ENCODE measurements around the gene CLDN9.
A peak's percentile ranks its signal among the peaks of the same experiment; 100 is the strongest.

The CLDN9 gene

GRCh38 chr16:3007059-3007956, 5.4 kb upstream of the CLDN9 start:
- no peak for TF ChIP-seq POLR2A (IDR thresholded peaks at IDR 0.05; ENCODE audit: low read depth, low read length)
- TF ChIP-seq TAF1 (IDR thresholded peaks at IDR 0.05; ENCODE audit: low read depth, low read length) = no peak
- TF ChIP-seq PAX5 (IDR thresholded peaks at IDR 0.05; ENCODE audit: insufficient read depth, low read length, severe bottlenecking) = no peak
- no peak for TF ChIP-seq POLR2AphosphoS5 (IDR thresholded peaks at IDR 0.05; ENCODE audit: low read depth, low read length)
- no peak for TF ChIP-seq POU2F2 (IDR thresholded peaks at IDR 0.05; ENCODE audit: low read depth, low read length)
- no peak for TF ChIP-seq SPI1 (IDR thresholded peaks at IDR 0.05; ENCODE audit: low read depth, low read length)
- DNase-seq (ENCODE audit: insufficient read length, low spot score) (no peak), FAIRE-seq (peak; percentile 74)

DNA sequence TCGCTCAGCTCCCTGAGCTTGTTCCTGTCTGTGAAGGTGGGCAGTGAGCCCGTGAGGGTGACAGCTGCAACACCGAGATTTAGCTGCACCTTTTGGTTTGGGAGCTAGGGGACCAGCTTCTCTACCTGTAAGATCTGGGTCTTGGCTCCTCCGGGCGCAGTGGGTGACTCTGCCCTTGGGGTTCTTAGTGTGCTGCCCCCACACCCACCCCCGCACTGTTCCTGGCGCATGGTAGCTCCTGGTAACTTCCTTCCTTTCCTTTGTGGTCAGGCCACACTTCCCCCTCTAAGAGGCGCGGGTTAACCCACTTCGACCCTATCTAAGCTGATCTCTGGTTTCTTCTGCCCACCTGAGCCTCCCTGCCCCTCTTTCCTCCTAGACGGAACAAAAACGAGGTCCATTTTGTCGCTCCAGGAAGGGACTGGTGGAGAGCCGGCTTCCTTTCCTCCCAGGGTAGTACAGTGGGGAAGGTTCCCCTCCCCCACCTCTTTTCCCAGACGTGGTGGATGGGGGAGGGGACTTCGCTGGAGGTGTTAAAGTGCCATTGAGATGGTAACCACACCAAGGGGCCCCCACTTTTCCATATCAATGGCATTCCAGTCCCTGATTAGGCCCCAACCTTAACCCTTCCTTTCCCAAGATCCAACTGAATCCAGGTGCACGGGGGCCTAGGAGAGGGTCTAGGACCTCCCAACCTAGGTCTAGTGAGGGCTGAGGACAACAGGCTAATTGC, 4.6 kb upstream of the CLDN9 start:
- TF ChIP-seq PAX5 (IDR thresholded peaks at IDR 0.05; ENCODE audit: insufficient read depth, low read length, severe bottlenecking) = no peak
- TF ChIP-seq POLR2A (IDR thresholded peaks at IDR 0.05; ENCODE audit: low read depth, low read length) = no peak
- TF ChIP-seq TAF1 (IDR thresholded peaks at IDR 0.05; ENCODE audit: low read depth, low read length) = no peak
- no peak for TF ChIP-seq SPI1 (IDR thresholded peaks at IDR 0.05; ENCODE audit: low read depth, low read length)
- no peak for TF ChIP-seq POU2F2 (IDR thresholded peaks at IDR 0.05; ENCODE audit: low read depth, low read length)
- no peak for TF ChIP-seq POLR2AphosphoS5 (IDR thresholded peaks at IDR 0.05; ENCODE audit: low read depth, low read length)
- peak; percentile 43 for FAIRE-seq
- DNase-seq (ENCODE audit: insufficient read length, low spot score) = no peak

DNA sequence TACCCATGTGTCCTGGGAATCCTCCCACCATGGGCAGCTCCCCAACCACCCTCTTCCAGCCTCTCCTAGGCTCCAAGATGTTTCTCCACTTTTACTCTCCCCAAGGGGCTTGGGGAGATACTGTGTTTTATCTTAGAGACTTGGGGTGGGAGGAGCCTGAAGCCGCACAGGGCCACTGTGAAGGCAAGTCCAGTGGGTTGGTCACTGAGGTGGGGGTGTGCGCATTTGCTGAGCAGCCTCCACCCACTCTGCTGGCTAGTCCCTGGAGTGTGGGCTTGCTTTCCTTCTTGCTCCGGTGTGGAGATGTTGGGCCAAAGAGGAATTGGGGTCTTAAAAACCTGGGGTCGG, 4.1 kb upstream of the CLDN9 start:
- TF ChIP-seq POU2F2 (IDR thresholded peaks at IDR 0.05; ENCODE audit: low read depth, low read length) = no peak
- TF ChIP-seq POLR2A (IDR thresholded peaks at IDR 0.05; ENCODE audit: low read depth, low read length) = no peak
- no peak for TF ChIP-seq SPI1 (IDR thresholded peaks at IDR 0.05; ENCODE audit: low read depth, low read length)
- TF ChIP-seq POLR2AphosphoS5 (IDR thresholded peaks at IDR 0.05; ENCODE audit: low read depth, low read length) = no peak
- TF ChIP-seq PAX5 (IDR thresholded peaks at IDR 0.05; ENCODE audit: insufficient read depth, low read length, severe bottlenecking) = no peak
- TF ChIP-seq TAF1 (IDR thresholded peaks at IDR 0.05; ENCODE audit: low read depth, low read length) = no peak
- DNase-seq (ENCODE audit: insufficient read length, low spot score) = no peak
- no peak for FAIRE-seq

DNA sequence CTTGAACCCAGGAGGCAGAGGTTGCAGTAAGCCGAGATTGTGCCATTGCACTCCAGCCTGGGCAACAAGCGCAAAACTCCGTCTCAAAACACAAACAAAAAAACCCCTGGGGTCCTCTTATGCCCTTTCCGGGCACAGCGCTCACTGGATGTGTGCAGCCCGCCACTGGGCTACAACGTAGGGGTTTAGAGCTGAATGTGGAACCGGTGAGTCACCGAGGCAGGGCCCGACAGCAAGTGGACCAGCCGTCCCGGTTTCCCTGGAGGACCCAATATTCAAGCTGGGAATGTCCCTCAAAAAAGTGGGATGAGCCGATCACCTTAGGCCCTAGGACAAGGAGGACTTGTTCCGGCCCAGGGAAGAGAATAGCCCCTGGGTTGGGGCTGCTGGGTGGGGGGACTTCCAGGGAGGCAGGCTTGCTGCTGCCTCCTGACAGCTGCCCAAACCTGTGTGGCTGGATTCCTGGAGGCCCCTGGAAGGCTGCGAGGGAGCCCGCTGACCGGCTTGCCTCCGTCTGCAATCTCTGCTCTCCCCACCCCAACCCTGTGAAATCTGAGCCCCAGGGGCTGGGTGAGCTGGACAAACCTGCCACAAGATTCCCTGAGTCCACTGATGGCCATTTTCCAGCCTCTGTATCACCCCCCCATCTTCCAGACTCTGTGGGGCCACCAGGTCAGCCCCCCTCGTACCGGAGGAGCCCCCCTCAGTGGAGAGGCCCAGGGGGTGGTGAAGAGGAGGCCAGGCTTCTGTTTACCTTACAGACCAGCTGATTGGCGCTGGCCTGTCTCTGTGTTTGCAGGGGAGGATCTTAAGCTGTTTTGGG, 2.9 kb upstream of the CLDN9 start:
- no peak for TF ChIP-seq POLR2A (IDR thresholded peaks at IDR 0.05; ENCODE audit: low read depth, low read length)
- TF ChIP-seq POLR2AphosphoS5 (IDR thresholded peaks at IDR 0.05; ENCODE audit: low read depth, low read length) = no peak
- no peak for TF ChIP-seq POU2F2 (IDR thresholded peaks at IDR 0.05; ENCODE audit: low read depth, low read length)
- TF ChIP-seq PAX5 (IDR thresholded peaks at IDR 0.05; ENCODE audit: insufficient read depth, low read length, severe bottlenecking) = no peak
- no peak for TF ChIP-seq SPI1 (IDR thresholded peaks at IDR 0.05; ENCODE audit: low read depth, low read length)
- TF ChIP-seq TAF1 (IDR thresholded peaks at IDR 0.05; ENCODE audit: low read depth, low read length) = no peak

DNA sequence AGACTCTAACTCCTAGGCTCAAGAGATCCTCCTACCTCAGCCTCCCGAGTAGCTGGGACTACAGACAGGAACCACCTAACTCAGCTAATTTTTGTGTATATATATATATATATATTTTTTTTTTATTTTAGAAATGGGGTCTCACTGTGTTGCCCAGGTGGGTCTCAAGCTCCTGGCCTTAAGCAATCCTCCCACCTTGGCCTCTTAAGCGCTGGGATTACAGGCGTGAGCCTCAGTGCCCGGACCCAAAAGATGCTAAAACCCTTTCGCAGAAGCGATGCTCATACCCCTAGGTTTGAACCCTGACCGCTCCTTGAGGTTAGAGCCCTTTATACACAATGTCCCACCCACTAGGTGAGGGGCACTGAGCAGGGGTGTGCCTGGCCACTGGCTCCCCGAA, 2.2 kb upstream of the CLDN9 start:
- DNase-seq (ENCODE audit: insufficient read length, low spot score) (no peak), FAIRE-seq (no peak)
- TF ChIP-seq POLR2AphosphoS5 (IDR thresholded peaks at IDR 0.05; ENCODE audit: low read depth, low read length) (no peak), TAF1 (IDR thresholded peaks at IDR 0.05; ENCODE audit: low read depth, low read length) (no peak)

More for the DNA sequence above, 2.9 kb upstream of the CLDN9 start:
- DNase-seq (ENCODE audit: insufficient read length, low spot score) = no peak
- no peak for FAIRE-seq

DNA sequence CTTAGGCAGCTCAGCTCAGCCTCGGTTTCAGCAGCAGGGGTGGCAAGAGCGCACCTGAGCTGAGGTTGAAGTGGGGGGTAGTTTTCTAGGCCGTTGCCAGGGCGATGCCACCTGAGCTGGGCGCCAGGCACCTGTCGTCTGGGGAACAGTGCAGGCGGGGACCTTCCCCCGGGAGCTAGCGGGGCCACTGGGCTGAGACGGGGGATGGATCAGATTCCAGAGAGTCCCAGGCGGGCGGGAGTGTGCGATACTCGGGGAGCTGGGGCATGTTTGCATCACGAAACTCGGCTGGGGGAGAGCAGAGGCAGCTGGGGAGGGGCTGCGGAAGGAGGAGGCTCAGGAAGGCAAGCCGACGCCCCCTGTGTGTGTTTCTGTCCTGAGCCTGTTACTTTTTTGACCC, 477 bp upstream of the CLDN9 start:
- DNase-seq (ENCODE audit: insufficient read length, low spot score) (no peak), FAIRE-seq (no peak)

DNA sequence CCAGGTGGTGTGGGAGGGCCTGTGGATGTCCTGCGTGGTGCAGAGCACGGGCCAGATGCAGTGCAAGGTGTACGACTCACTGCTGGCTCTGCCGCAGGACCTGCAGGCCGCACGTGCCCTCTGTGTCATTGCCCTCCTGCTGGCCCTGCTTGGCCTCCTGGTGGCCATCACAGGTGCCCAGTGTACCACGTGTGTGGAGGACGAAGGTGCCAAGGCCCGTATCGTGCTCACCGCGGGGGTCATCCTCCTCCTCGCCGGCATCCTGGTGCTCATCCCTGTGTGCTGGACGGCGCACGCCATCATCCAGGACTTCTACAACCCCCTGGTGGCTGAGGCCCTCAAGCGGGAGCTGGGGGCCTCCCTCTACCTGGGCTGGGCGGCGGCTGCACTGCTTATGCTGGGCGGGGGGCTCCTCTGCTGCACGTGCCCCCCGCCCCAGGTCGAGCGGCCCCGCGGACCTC, 798 bp downstream of the CLDN9 start:
- no peak for DNase-seq (ENCODE audit: insufficient read length, low spot score)
- no peak for FAIRE-seq
- TF ChIP-seq POLR2A (IDR thresholded peaks at IDR 0.05; ENCODE audit: low read depth, low read length) (no peak), TAF1 (IDR thresholded peaks at IDR 0.05; ENCODE audit: low read depth, low read length) (no peak), POLR2AphosphoS5 (IDR thresholded peaks at IDR 0.05; ENCODE audit: low read depth, low read length) (no peak), SPI1 (IDR thresholded peaks at IDR 0.05; ENCODE audit: low read depth, low read length) (no peak), POU2F2 (IDR thresholded peaks at IDR 0.05; ENCODE audit: low read depth, low read length) (no peak), PAX5 (IDR thresholded peaks at IDR 0.05; ENCODE audit: insufficient read depth, low read length, severe bottlenecking) (no peak)

More for the DNA sequence above, 477 bp upstream of the CLDN9 start:
- TF ChIP-seq POU2F2 (IDR thresholded peaks at IDR 0.05; ENCODE audit: low read depth, low read length) = no peak

DNA sequence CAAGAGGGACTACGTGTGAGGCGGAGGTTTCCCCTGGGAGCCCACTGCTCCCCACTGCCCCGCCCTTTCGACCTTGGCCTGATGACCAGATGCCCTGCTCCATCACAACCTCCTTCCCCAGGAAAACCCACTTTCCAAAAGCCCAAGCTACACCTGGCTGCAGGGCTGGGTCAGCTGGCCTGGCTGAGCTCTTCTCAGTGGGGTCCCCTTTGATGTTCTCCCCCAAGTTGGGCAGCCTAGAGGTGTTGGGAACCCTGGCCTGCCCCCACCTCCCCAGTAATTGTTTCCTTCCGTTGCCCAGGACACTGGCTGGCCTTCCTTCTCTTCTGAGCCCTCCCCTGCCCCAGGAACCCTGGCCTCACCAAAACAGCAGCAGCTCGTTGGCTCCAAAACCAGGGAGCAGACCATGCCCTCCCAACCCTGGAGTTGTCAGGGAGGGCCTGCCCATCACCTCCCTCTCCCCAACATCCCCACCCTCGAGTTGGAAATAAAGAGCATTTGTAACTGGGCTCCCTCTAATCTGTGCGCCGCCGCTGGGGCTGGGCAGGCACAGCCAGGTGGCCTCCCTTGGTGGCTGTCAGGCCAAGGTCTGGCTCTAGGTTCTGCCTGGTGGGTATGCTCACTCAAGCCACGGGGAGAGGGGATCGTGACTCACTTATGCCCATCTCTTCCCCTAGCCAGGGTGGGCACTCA, 1.4 kb downstream of the CLDN9 start:
- no peak for TF ChIP-seq PAX5 (IDR thresholded peaks at IDR 0.05; ENCODE audit: insufficient read depth, low read length, severe bottlenecking)
- TF ChIP-seq SPI1 (IDR thresholded peaks at IDR 0.05; ENCODE audit: low read depth, low read length) = no peak
- no peak for TF ChIP-seq TAF1 (IDR thresholded peaks at IDR 0.05; ENCODE audit: low read depth, low read length)
- no peak for TF ChIP-seq POLR2A (IDR thresholded peaks at IDR 0.05; ENCODE audit: low read depth, low read length)
- TF ChIP-seq POU2F2 (IDR thresholded peaks at IDR 0.05; ENCODE audit: low read depth, low read length) = no peak
- no peak for TF ChIP-seq POLR2AphosphoS5 (IDR thresholded peaks at IDR 0.05; ENCODE audit: low read depth, low read length)
- FAIRE-seq = no peak

DNA sequence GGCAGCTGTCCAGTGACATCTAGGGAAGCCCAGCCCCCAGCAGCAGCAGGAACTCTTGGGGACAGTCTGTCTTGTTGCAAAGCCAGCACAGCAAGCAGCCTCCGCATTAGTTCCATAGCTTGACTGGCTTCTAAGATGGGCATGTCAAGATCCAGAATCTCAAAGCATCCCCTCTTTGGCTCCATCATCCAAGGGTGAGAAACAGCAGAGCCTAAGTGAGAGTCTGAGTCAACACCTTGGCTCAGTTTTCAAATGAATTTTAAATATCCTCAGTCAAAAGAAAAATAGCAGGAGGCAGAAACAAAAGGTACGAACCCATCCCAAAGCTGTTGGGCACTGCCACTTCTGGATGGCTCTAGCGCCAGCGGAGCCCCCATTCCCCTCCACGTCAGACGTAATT, 2.2 kb downstream of the CLDN9 start:
- DNase-seq (ENCODE audit: insufficient read length, low spot score) (no peak), FAIRE-seq (no peak)
- TF ChIP-seq PAX5 (IDR thresholded peaks at IDR 0.05; ENCODE audit: insufficient read depth, low read length, severe bottlenecking) = no peak
- TF ChIP-seq TAF1 (IDR thresholded peaks at IDR 0.05; ENCODE audit: low read depth, low read length) = no peak
- no peak for TF ChIP-seq POU2F2 (IDR thresholded peaks at IDR 0.05; ENCODE audit: low read depth, low read length)
- no peak for TF ChIP-seq POLR2A (IDR thresholded peaks at IDR 0.05; ENCODE audit: low read depth, low read length)
- no peak for TF ChIP-seq POLR2AphosphoS5 (IDR thresholded peaks at IDR 0.05; ENCODE audit: low read depth, low read length)
- no peak for TF ChIP-seq SPI1 (IDR thresholded peaks at IDR 0.05; ENCODE audit: low read depth, low read length)

More for the DNA sequence above, 1.4 kb downstream of the CLDN9 start:
- no peak for DNase-seq (ENCODE audit: insufficient read length, low spot score)
